SK-N-SH (cell line): ENCODE measurements around the gene THEMIS. TPM values are rescaled to one million over a fixed set of nuclear protein-coding genes. Genes with fewer than 3 reads are reported as not detected.

Experiments used
- CTCF ChIA-PET: fragments of 300-600, 350-600 bp; formaldehyde crosslinking; extraction: SDS; loops from one replicate; lab custom pipeline; 2021; lab: Yijun Ruan, JAX
- POLR2A ChIA-PET: fragments of 350-600 bp; sonication (Branson Sonifier 250); formaldehyde crosslinking; extraction: SDS; loops from one replicate; lab custom pipeline; 2020; ENCODE audit warnings: antibody characterized with exemption, inconsistent platforms; lab: Yijun Ruan, JAX
- DNase-seq: peaks from one replicate; pipeline ENCODE4 v3.0.0; 2012
- H2AFZ ChIP-seq: fragments of 200-600 bp; sonication (generic); 2 replicates; pipeline ENCODE4 v1.8.1; 2016; ENCODE audit warnings: antibody characterized with exemption, mild to moderate bottlenecking, low read depth
- H3F3A ChIP-seq: fragments of 200-600 bp; sonication (generic); replicated peaks from 2 replicates; pipeline ENCODE3; 2016; ENCODE audit warnings: antibody characterized with exemption, mild to moderate bottlenecking; ENCODE audit not compliant: insufficient read depth
- H3K27ac ChIP-seq, 2 experiments: fragments of 200-500 bp in 1 of 2; fragments of 200-600 bp in 1 of 2; sonication (Bioruptor generic) in 1 of 2; sonication (generic), shearing (Covaris generic) in 1 of 2; 2 replicates each; pipeline versions ENCODE4 v1.5.1 to v1.6.1; 2014 to 2016; ENCODE audit warnings: low read depth in 2 of 2, inconsistent platforms in 1 of 2, low read length in 1 of 2, mild to moderate bottlenecking in 1 of 2, mixed read lengths in 1 of 2
- H3K27me3 ChIP-seq: fragments of 200-600 bp; sonication (generic), shearing (Covaris generic); 2 replicates; pipeline ENCODE4 v1.6.1; 2016; ENCODE audit warnings: mixed run types; ENCODE audit not compliant: insufficient read depth
- H3K36me3 ChIP-seq, 2 experiments: fragments of 200-500 bp in 1 of 2; fragments of 200-600 bp in 1 of 2; sonication (Bioruptor generic) in 1 of 2; sonication (generic) in 1 of 2; replicated peaks in 1 of 2; 2 replicates each; pipeline versions ENCODE3 to v1.5.1; 2014 to 2016; ENCODE audit warnings: low read length in 1 of 2, mild to moderate bottlenecking in 1 of 2; ENCODE audit not compliant: insufficient read depth in 2 of 2, control insufficient read depth in 1 of 2
- H3K4me1 ChIP-seq, 2 experiments: fragments of 200-500 bp in 1 of 2; fragments of 200-600 bp in 1 of 2; sonication (Bioruptor generic) in 1 of 2; sonication (generic), shearing (Covaris generic) in 1 of 2; 2 replicates each; pipeline versions ENCODE4 v1.5.1 to v1.6.1; 2014 to 2016; ENCODE audit warnings: low read depth in 1 of 2, low read length in 1 of 2, mixed run types in 1 of 2; ENCODE audit not compliant: insufficient read depth in 2 of 2, control insufficient read depth in 1 of 2
- H3K4me2 ChIP-seq: fragments of 200-600 bp; sonication (generic), shearing (Covaris generic); 2 replicates; pipeline ENCODE4 v1.6.1; 2017; ENCODE audit warnings: mixed run types
- H3K4me3 ChIP-seq, 2 experiments: fragments of 200-500 bp in 1 of 2; fragments of 200-600 bp in 1 of 2; sonication (Bioruptor generic) in 1 of 2; sonication (generic), shearing (Covaris generic) in 1 of 2; 2 replicates each; pipeline versions ENCODE4 v1.5.1 to v1.8.1; 2014 to 2016; ENCODE audit warnings: low read depth in 2 of 2, inconsistent platforms in 1 of 2, low read length in 1 of 2, mild to moderate bottlenecking in 1 of 2, mixed read lengths in 1 of 2, moderate library complexity in 1 of 2
- H3K79me2 ChIP-seq: fragments of 200-600 bp; sonication (generic); 2 replicates; pipeline ENCODE4 v1.8.1; 2017; ENCODE audit warnings: mild to moderate bottlenecking; ENCODE audit not compliant: insufficient read depth
- H3K9ac ChIP-seq: fragments of 200-600 bp; sonication (generic); 2 replicates; pipeline ENCODE4 v1.6.1; 2017; ENCODE audit warnings: mixed run types
- H3K9me2 ChIP-seq: fragments of 200-600 bp; sonication (generic); 2 replicates; pipeline ENCODE4 v1.6.1; 2017; ENCODE audit warnings: mixed run types
- H3K9me3 ChIP-seq: fragments of 200-600 bp; sonication (generic); 2 replicates; pipeline ENCODE4 v1.6.1; 2017; ENCODE audit warnings: mixed run types, mild to moderate bottlenecking, moderate library complexity
- H4K20me1 ChIP-seq: fragments of 200-600 bp; sonication (generic); 2 replicates; pipeline ENCODE4 v1.6.1; 2017; ENCODE audit warnings: mild to moderate bottlenecking, mixed run types; ENCODE audit not compliant: insufficient read depth
- CHD2 ChIP-seq: fragments of 150-350 bp; IDR thresholded peaks from 2 replicates; pipeline ENCODE4 v1.6.1; 2018; ENCODE audit warnings: low read length; ENCODE audit not compliant: partially characterized antibody
- CTCF ChIP-seq: fragments of 200-600 bp; sonication (generic); IDR thresholded peaks from 2 replicates; pipeline ENCODE4 v1.6.1; 2017; ENCODE audit warnings: antibody characterized with exemption, mild to moderate bottlenecking, moderate library complexity
- ELF1 ChIP-seq: IDR thresholded peaks from 2 replicates; pipeline ENCODE4 v1.4.0; 2012
- EP300 ChIP-seq, 2 experiments: IDR thresholded peaks; 2 replicates each; pipeline versions ENCODE4 v1.4.0 to v1.6.1; 2012; ENCODE audit warnings: borderline replicate concordance in 1 of 2, low read depth in 1 of 2, low read length in 1 of 2
- FOXM1 ChIP-seq: IDR thresholded peaks from 2 replicates; pipeline ENCODE4 v1.4.0; 2012; ENCODE audit warnings: low read depth, mild to moderate bottlenecking
- GABPA ChIP-seq: IDR thresholded peaks from 2 replicates; pipeline ENCODE4 v1.4.0; 2012; ENCODE audit warnings: low read depth, mild to moderate bottlenecking
- JUND ChIP-seq: IDR thresholded peaks from 2 replicates; pipeline ENCODE4 v1.4.0; 2012
- MAX ChIP-seq: IDR thresholded peaks from 2 replicates; pipeline ENCODE4 v1.4.0; 2012; ENCODE audit warnings: low read depth
- MEF2A ChIP-seq: IDR thresholded peaks from 2 replicates; pipeline ENCODE4 v1.4.0; 2012; ENCODE audit warnings: low read depth, borderline replicate concordance
- NFIC ChIP-seq: IDR thresholded peaks from 2 replicates; pipeline ENCODE4 v1.4.0; 2012; ENCODE audit warnings: borderline replicate concordance
- NRF1 ChIP-seq: IDR thresholded peaks from 2 replicates; pipeline ENCODE4 v1.6.1; 2012; ENCODE audit warnings: low read depth, mild to moderate bottlenecking, low read length
- PBX3 ChIP-seq: IDR thresholded peaks from 2 replicates; pipeline ENCODE4; 2012
- POLR2AphosphoS5 ChIP-seq: IDR thresholded peaks from 2 replicates; pipeline ENCODE4 v1.6.1; 2012; ENCODE audit warnings: low read depth, low read length
- RAD21 ChIP-seq: IDR thresholded peaks from 2 replicates; pipeline ENCODE4 v1.6.1; 2012; ENCODE audit warnings: mild to moderate bottlenecking, low read length
- RXRA ChIP-seq: IDR thresholded peaks from 2 replicates; pipeline ENCODE4 v1.4.0; 2012; ENCODE audit warnings: low read depth, mild to moderate bottlenecking, borderline replicate concordance
- SIN3A ChIP-seq: IDR thresholded peaks from 2 replicates; pipeline ENCODE4 v1.6.1; 2012; ENCODE audit warnings: low read depth, mild to moderate bottlenecking, low read length, moderate library complexity, borderline replicate concordance
- TAF1 ChIP-seq: IDR thresholded peaks from 2 replicates; pipeline ENCODE4 v1.6.1; 2012; ENCODE audit warnings: low read depth, mild to moderate bottlenecking, low read length, moderate library complexity, borderline replicate concordance
- TCF12 ChIP-seq: IDR thresholded peaks from 2 replicates; pipeline ENCODE4 v1.4.0; 2012
- TEAD4 ChIP-seq: IDR thresholded peaks from 2 replicates; pipeline ENCODE4 v1.4.0; 2012; ENCODE audit warnings: mild to moderate bottlenecking, borderline replicate concordance; ENCODE audit not compliant: insufficient read depth
- USF1 ChIP-seq: IDR thresholded peaks from 2 replicates; pipeline ENCODE4 v1.4.0; 2012; ENCODE audit warnings: low read depth, borderline replicate concordance
- YY1 ChIP-seq: IDR thresholded peaks from 2 replicates; pipeline ENCODE4 v1.4.0; 2012; ENCODE audit warnings: low read depth, mild to moderate bottlenecking
- ZBTB33 ChIP-seq: IDR thresholded peaks from 2 replicates; pipeline ENCODE4 v1.4.0; 2012; ENCODE audit warnings: low read depth, borderline replicate concordance
- WGBS: methylation state at CpG from one replicate; pipeline ENCODE4 v1.1.6; 2017; ENCODE audit warnings: low lambda C conversion rate; 5-methylcytosine and 5-hydroxymethylcytosine counted together
- polyA plus RNA-seq, 3 experiments: library from polyadenylated mRNA; depleted of rRNA; stranded (reverse); fragments of >200 nt; gene quantifications; 2 replicates each; pipeline ENCODE4 v1.2.3, GENCODE V29; 2012

The THEMIS gene
- polyA plus RNA-seq, 1 of the 3 experiments (the other 2 are of a cell fraction), result not detected

GRCh38 chr6:127834136-127834535 is 66.7 kb downstream of the THEMIS start:
- H3K9me2 ChIP-seq, result no peaks in the 10 kb centered on the region; the same call in 1 of the 2 replicates
- no peak overlapping the region for H3K9ac ChIP-seq
- TF ChIP-seq RAD21 (no peak), ZBTB33 (no peak), MAX (no peak), EP300 (IDR thresholded peaks at IDR 0.05; ENCODE audit: borderline replicate concordance in 1 of 2, low read depth in 1 of 2, low read length in 1 of 2) (no peak), TEAD4 (no peak), TAF1 (no peak), NFIC (no peak), FOXM1 (no peak), YY1 (no peak), JUND (no peak), MEF2A (no peak), POLR2AphosphoS5 (no peak), NRF1 (no peak), SIN3A (no peak), PBX3 (no peak), CHD2 (no peak), RXRA (no peak)
- no peaks in the 10 kb centered on the region for H3K9me3 ChIP-seq
- no peaks in the 10 kb centered on the region for H3K27me3 ChIP-seq
- CTCF ChIA-PET, result no interaction called here
- H3K4me1 ChIP-seq, result no peaks in the 10 kb centered on the region
- H3K4me2 ChIP-seq, result no peak overlapping the region
- H3K79me2 ChIP-seq, result no peaks in the 10 kb centered on the region
- 68% methylated on average over 7 of the region's 7 CpGs for WGBS
- H3K27ac ChIP-seq, result no peak overlapping the region
- no peaks in the 10 kb centered on the region for H3K36me3 ChIP-seq
- H3F3A ChIP-seq, result peaks cover 4% of the 10 kb centered on the region
- DNase-seq, result no peak
- no peaks in the 10 kb centered on the region for H4K20me1 ChIP-seq
- POLR2A ChIA-PET, result no interaction called here
- no peak overlapping the region for H3K4me3 ChIP-seq
- peak overlapping the region; percentile 38; the same call in 1 of the 2 replicates for H2AFZ ChIP-seq

- Histone ChIP-seq H3K79me2 (no peaks in the 10 kb centered on the region), H3K9ac (no peak overlapping the region), H3K4me3 (no peak overlapping the region), H3K9me2 (no peaks in the 10 kb centered on the region; the same call in 1 of the 2 replicates), H3K27ac (no peak overlapping the region), H3K27me3 (no peaks in the 10 kb centered on the region), H4K20me1 (no peaks in the 10 kb centered on the region), H3K4me2 (no peak overlapping the region), H3K4me1 (no peaks in the 10 kb centered on the region), H3F3A (peaks cover 4% of the 10 kb centered on the region), H2AFZ (peak overlapping the region; percentile 38; the same call in 1 of the 2 replicates), H3K9me3 (no peaks in the 10 kb centered on the region), H3K36me3 (no peaks in the 10 kb centered on the region)
- POLR2A ChIA-PET, result no interaction called here
- DNase-seq, result no peak
- CTCF ChIA-PET, result no interaction called here
- TF ChIP-seq TCF12, result no peak
- no peak for TF ChIP-seq RXRA
- no peak for TF ChIP-seq GABPA
- no peak for TF ChIP-seq ZBTB33
- no peak for TF ChIP-seq RAD21
- TF ChIP-seq MAX, result no peak
- no peak for TF ChIP-seq CTCF
- TF ChIP-seq ELF1, result no peak
- TF ChIP-seq USF1, result no peak
- no peak for TF ChIP-seq JUND
- TF ChIP-seq CHD2, result no peak
These were observed 67.5 kb downstream of the THEMIS start for GRCh38 chr6:127833336-127833735.
